HG02588 (cell line): ENCODE results near the gene SHROOM1.

Experiments
- ATAC-seq: cut with Tn5 transposase; IDR thresholded peaks from one replicate; pipeline ENCODE4 v1.9.1; 2021; ENCODE audit warnings: mild to moderate bottlenecking, moderate library complexity; ENCODE audit not compliant: unreplicated experiment

The SHROOM1 gene

DNA sequence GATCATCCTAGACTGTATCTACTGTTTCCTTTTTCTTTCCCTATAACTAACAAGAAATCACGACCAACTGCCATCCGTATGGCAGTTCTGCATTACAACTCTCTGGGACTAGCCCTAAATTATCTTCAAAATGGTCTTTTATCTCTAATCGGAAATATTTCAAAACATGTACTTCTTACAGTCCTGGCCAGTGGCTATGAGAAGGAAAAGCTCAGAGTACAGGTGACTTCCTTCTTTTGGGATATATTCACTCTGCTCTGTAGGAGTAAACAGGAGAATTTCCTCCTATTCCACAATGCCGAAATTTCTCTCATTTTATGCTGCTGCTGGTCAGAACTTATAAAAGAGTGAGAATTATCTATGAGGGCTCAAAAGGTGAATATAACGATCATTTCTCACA is 51.6 kb downstream of the SHROOM1 start:
- ATAC-seq, result no peak

GRCh38 chr5:132778129-132778528 is 52.3 kb downstream of the SHROOM1 start:
- no peak for ATAC-seq

GRCh38 chr5:132777209-132778069 is 53.0 kb downstream of the SHROOM1 start, which contains the start of gene SEPTIN8:
Gene SEPTIN8, minus strand, starts transcription at chr5:132777239. Its CDS starts 102 bp downstream, at chr5:132777137.
- peak; percentile 48 for ATAC-seq

DNA sequence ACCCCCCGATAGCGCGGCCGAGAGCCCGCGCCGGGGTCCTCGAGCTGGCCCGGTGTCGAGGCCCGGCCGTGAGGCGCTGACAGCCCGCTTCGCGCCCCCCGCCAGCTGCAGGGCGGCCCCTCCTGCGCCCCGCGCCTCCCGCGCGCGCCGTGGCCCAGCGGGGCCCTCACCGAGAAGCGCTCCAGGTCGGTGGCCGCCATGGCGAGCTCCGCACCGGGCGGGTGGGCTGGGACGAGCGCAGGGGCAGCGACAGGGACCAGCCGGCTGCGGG is 53.6 kb downstream of the SHROOM1 start:
- no peak for ATAC-seq

GRCh38 chr5:132776131-132776937 is 54.1 kb downstream of the SHROOM1 start:
- ATAC-seq, result peak; percentile 24

GRCh38 chr5:132775476-132775961 is 54.9 kb downstream of the SHROOM1 start:
- no peak for ATAC-seq

GRCh38 chr5:132774896-132775295 is 55.6 kb downstream of the SHROOM1 start:
- ATAC-seq, result no peak

GRCh38 chr5:132774406-132774805 is 56.0 kb downstream of the SHROOM1 start:
- ATAC-seq, result no peak

- no peak for ATAC-seq
Observed at GRCh38 chr5:132773601-132774355, 56.7 kb downstream of the SHROOM1 start.

DNA sequence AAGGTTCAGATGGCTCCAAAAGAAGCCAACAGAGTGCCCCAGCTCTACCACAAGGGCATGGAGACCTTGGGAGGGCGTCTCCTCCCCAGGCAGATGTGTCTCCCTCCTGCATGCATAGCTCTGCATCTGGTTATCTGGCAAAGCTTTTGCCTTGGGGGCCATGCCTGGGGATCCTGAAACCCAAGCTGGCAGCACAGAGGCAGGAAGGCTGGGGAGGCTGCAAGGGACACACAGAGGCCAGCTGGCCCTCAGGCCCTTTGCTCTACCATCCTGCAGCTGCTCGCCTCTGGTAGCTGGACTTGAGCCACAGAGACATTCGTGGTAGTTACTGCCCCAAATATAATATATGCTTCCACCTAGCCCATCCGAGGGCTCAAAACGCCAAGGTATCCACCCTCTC is 57.3 kb downstream of the SHROOM1 start:
- no peak for ATAC-seq

DNA sequence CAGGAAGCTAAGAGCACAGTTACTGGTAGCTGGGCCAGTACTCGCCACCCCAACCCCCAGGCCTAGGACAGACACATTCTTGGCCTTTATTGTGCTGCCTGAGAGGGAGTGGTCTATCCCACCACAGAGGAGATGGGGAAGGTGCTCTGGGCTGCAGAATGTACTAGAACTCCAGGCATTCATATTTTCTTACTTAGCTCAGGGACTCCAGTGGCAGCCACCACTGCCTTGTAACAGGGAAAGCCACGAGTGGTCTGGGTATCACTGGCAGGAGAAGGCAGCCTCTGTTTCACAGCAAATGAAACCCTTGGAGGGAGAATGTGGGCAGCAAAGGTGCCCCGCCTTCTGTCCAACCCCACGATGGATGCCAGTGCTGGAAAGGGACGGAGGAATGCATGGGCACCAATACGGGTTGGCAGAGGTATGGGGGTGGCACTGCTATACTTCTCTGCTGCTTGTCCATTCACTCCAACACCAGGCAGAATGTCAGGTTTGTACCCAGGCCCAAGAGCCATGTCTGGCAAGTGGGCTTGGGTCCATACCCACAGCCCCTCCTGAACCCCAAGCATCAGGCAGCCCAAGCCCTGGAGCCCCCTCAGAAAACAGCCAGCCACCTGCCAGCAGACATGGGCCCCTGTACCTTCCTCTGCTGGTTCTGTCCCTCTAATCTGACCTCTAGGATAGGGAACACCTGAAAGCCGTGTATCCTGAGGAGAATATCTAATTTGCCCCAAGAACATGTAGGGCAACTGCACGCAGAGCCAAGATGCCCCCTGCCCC is 58.0 kb downstream of the SHROOM1 start:
- ATAC-seq, result no peak
